ENCODE data around the gene PRPF38A.

DNA sequence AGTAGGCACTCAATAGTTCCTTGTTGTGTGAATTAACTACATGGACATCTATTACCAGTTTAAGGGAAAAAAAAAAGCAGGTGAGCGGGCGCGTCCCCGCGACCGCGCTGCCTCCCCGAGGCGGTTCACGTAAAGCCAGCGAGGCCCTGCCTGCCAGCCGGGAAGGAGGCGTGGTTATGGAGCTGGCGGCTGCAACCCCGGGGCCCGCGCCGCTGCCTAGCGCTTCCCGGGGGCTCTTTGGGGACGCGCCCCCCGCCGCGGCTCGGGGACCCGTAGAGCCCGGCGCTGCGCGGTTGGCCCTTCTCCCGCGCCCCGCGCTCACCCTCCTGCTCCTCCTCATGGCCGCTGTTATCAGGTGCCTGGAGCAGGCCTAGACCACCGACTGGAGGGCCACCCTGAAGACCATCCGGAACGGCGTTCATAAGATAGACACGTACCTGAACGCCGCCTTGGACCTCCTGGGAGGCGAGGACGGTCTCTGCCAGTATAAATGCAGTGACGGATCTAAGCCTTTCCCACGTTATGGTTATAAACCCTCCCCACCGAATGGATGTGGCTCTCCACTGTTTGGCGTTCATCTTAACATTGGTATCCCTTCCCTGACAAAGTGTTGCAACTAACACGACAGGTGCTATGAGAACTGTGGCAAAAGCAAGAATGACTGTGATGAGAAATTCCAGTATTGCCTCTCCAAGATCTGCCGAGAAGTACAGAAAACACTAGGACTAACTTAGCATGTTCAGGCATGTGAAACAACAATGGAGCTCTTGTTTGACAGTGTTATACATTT, 35.8 kb upstream of the PRPF38A start:
- TF ChIP-seq CTCF (IDR thresholded peaks at IDR 0.05) (no peak), POLR2AphosphoS5 (IDR thresholded peaks at IDR 0.05; ENCODE audit: insufficient read depth in 1 of 2, low read depth in 1 of 2) (peak in 1 of 2 donors; percentile 57), POLR2A (IDR thresholded peaks at IDR 0.05) (no peak)
